ENCODE measurements around the gene PTPN2.
A peak's percentile ranks its signal among the peaks of the same experiment; 100 is the strongest.

DNA sequence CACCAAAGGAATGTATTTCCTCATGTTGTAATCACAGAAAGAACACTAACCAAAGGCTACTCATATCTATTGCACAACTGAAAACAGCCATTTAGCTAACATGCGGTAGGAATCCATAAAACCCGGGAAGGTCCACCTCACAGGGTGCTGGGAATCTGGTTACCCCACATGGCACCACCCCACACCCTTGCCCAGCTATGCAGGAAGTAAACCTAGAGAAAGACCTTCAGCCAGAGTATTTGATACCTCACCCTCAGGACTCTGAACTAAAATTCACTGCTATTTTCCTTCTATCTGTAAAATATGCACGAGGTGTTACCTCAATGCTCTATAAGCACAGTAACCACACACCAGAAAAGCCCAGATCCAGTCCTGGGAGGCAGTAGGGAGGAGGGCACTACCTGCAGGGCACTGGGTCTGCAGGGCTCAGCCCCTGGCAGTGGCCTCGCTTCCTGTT lies 45.8 kb downstream of the PTPN2 start:
- TF ChIP-seq POLR2A (IDR thresholded peaks at IDR 0.05): peak; percentile 81
- TF ChIP-seq, protein P1, sequence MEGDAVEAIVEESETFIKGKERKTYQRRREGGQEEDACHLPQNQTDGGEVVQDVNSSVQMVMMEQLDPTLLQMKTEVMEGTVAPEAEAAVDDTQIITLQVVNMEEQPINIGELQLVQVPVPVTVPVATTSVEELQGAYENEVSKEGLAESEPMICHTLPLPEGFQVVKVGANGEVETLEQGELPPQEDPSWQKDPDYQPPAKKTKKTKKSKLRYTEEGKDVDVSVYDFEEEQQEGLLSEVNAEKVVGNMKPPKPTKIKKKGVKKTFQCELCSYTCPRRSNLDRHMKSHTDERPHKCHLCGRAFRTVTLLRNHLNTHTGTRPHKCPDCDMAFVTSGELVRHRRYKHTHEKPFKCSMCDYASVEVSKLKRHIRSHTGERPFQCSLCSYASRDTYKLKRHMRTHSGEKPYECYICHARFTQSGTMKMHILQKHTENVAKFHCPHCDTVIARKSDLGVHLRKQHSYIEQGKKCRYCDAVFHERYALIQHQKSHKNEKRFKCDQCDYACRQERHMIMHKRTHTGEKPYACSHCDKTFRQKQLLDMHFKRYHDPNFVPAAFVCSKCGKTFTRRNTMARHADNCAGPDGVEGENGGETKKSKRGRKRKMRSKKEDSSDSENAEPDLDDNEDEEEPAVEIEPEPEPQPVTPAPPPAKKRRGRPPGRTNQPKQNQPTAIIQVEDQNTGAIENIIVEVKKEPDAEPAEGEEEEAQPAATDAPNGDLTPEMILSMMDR (IDR thresholded peaks at IDR 0.05): no peak

Measured in right lobe of liver (tissue), 4 donors.